ENCODE data around the gene KAT2A. TPM values are rescaled to one million over a fixed set of nuclear protein-coding genes. Genes with fewer than 3 reads are reported as not detected.

KAT2A gene
- polyA plus RNA-seq, 3 donors, result 1.9 to 68.7 (median 2.0) TPM

DNA sequence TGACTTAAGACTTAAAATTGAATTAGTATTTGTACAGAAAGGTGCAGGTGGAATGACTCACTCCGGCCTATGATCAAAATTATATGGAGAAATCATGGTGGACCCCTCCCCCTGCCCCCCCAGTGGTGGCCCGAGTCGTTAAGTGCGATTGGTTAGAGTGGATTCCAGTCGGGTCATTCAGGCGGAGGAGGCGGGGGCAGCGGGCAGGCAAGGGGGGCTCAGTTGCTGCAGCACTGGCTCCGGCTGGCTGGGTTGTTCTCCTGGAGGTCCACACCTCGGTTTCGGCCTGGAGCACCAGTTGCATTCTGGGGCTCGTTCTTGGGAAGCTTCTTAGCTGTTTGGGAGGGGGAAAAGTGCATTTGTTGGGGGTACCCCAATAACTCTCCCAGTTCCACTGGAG is 4.4 kb upstream of the KAT2A start:
- H3K9ac ChIP-seq (ENCODE audit: insufficient read depth, low read length, poor library complexity, severe bottlenecking), result no peak overlapping the region
- H3K27ac ChIP-seq (ENCODE audit: low read depth in 1 of 2, low read length in 2 of 2), result no peak overlapping the region
- Mint-ChIP-seq H3K27me3 (ENCODE audit: low read depth in 3 of 3) (no peaks in the 10 kb centered on the region), H3K4me3 (no peak overlapping the region), H3K9me3 (no peaks in the 10 kb centered on the region), H3K36me3 (peaks cover 66 to 77% of the 10 kb centered on the region in 2 donors), H3K27ac (peak overlapping the region in 3 of 7 donors; percentile 46 to 50 (median 50)), H3K4me1 (peaks cover 10% of the 10 kb centered on the region)
- H3K27me3 ChIP-seq (ENCODE audit: control insufficient read depth in 2 of 2, insufficient read depth in 2 of 2, low read length in 2 of 2), result no peaks in the 10 kb centered on the region
- WGBS (ENCODE audit: insufficient coverage), result 98% methylated on average over 7 of the region's 12 CpGs
- H3K4me1 ChIP-seq (ENCODE audit: control insufficient read depth in 1 of 2, insufficient read depth in 2 of 2, low read length in 2 of 2), result peaks cover 6 to 12% of the 10 kb centered on the region in 2 donors
- H3K36me3 ChIP-seq (replicated peaks in 1 of 2; ENCODE audit: control insufficient read depth in 1 of 2, insufficient read depth in 2 of 2, low read length in 2 of 2), result peaks cover 64 to 65% of the 10 kb centered on the region in 2 donors
- H3K79me2 ChIP-seq (ENCODE audit: insufficient read depth, low read length), result peaks cover 13% of the 10 kb centered on the region
- peaks cover 57% of the 10 kb centered on the region for H4K20me1 ChIP-seq (ENCODE audit: insufficient read depth, low read length)
- no peak overlapping the region for H3K4me3 ChIP-seq (replicated peaks in 1 of 3; ENCODE audit: low read depth in 2 of 3, low read length in 3 of 3)
- TF ChIP-seq, protein P1, sequence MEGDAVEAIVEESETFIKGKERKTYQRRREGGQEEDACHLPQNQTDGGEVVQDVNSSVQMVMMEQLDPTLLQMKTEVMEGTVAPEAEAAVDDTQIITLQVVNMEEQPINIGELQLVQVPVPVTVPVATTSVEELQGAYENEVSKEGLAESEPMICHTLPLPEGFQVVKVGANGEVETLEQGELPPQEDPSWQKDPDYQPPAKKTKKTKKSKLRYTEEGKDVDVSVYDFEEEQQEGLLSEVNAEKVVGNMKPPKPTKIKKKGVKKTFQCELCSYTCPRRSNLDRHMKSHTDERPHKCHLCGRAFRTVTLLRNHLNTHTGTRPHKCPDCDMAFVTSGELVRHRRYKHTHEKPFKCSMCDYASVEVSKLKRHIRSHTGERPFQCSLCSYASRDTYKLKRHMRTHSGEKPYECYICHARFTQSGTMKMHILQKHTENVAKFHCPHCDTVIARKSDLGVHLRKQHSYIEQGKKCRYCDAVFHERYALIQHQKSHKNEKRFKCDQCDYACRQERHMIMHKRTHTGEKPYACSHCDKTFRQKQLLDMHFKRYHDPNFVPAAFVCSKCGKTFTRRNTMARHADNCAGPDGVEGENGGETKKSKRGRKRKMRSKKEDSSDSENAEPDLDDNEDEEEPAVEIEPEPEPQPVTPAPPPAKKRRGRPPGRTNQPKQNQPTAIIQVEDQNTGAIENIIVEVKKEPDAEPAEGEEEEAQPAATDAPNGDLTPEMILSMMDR (IDR thresholded peaks at IDR 0.05), result no peak
- no peak overlapping the region for H3K4me2 ChIP-seq (replicated peaks; ENCODE audit: extremely low read depth, low read length, poor library complexity, severe bottlenecking)
- intact Hi-C loops (cut with micrococcal nuclease), result no loop called here
- H3K9me3 ChIP-seq (replicated peaks in 1 of 2; ENCODE audit: control insufficient read depth in 1 of 2, insufficient read depth in 1 of 2, low read length in 2 of 2), result no peaks in the 10 kb centered on the region
- DNase-seq, result no peak
- no peak overlapping the region for H2AFZ ChIP-seq (ENCODE audit: insufficient read depth, low read depth, low read length, poor library complexity, severe bottlenecking)

DNA sequence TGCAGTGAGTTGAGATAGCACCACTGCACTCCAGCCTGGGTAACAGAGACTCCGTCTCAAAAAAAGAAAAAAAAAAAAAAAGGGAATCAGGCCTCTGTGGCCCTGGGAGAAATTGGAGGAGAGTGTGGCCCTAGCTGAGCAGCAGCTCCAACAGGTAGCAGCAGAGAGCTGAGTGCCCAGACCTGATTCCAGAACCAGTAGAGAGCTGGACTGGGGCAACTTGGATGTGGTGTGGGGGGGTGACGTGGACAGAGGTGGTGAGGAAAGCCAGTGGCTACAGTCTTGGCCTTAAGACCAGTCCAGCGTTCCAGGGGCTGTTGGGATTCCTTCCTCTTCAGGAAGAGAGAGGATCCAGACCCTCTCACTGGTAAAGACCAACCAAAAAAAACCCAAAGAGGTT is 3.1 kb upstream of the KAT2A start:
- Histone ChIP-seq H3K79me2 (ENCODE audit: insufficient read depth, low read length) (peaks cover 2% of the 10 kb centered on the region), H3K4me2 (replicated peaks; ENCODE audit: extremely low read depth, low read length, poor library complexity, severe bottlenecking) (no peak overlapping the region), H4K20me1 (ENCODE audit: insufficient read depth, low read length) (peaks cover 44% of the 10 kb centered on the region), H2AFZ (ENCODE audit: insufficient read depth, low read depth, low read length, poor library complexity, severe bottlenecking) (no peak overlapping the region), H3K27me3 (ENCODE audit: control insufficient read depth in 2 of 2, insufficient read depth in 2 of 2, low read length in 2 of 2) (no peaks in the 10 kb centered on the region), H3K36me3 (replicated peaks in 1 of 2; ENCODE audit: control insufficient read depth in 1 of 2, insufficient read depth in 2 of 2, low read length in 2 of 2) (peaks cover 50 to 52% of the 10 kb centered on the region in 2 donors), H3K27ac (ENCODE audit: low read depth in 1 of 2, low read length in 2 of 2) (no peak overlapping the region), H3K9ac (ENCODE audit: insufficient read depth, low read length, poor library complexity, severe bottlenecking) (no peak overlapping the region), H3K9me3 (replicated peaks in 1 of 2; ENCODE audit: control insufficient read depth in 1 of 2, insufficient read depth in 1 of 2, low read length in 2 of 2) (no peaks in the 10 kb centered on the region), H3K4me3 (replicated peaks in 1 of 3; ENCODE audit: low read depth in 2 of 3, low read length in 3 of 3) (no peak overlapping the region), H3K4me1 (ENCODE audit: control insufficient read depth in 1 of 2, insufficient read depth in 2 of 2, low read length in 2 of 2) (peaks cover 9 to 16% of the 10 kb centered on the region in 2 donors)
- H3K27ac Mint-ChIP-seq, result peak overlapping the region in 6 of 7 donors; percentile 1 to 79 (median 22)
- peaks cover 14% of the 10 kb centered on the region for H3K4me1 Mint-ChIP-seq
- no peaks in the 10 kb centered on the region for H3K27me3 Mint-ChIP-seq (ENCODE audit: low read depth in 3 of 3)
- peaks cover 53 to 64% of the 10 kb centered on the region in 2 donors for H3K36me3 Mint-ChIP-seq
- TF ChIP-seq, protein P1 (IDR thresholded peaks at IDR 0.05), result no peak
- WGBS (ENCODE audit: insufficient coverage), result 100% methylated on average over 1 of the region's 3 CpGs
- intact Hi-C loops (cut with micrococcal nuclease), result no loop called here
- DNase-seq, result no peak
- no peaks in the 10 kb centered on the region for H3K9me3 Mint-ChIP-seq
- H3K4me3 Mint-ChIP-seq, result no peak overlapping the region

All from CD14-positive monocyte (primary cell).